Large intestine (tissue), 3 donors: Measurements from ENCODE around the gene EXOC4. TPM values are rescaled to one million over a fixed set of nuclear protein-coding genes. Genes with fewer than 3 reads are reported as not detected.
A peak's percentile ranks its signal among the peaks of the same experiment; 100 is the strongest.

Source experiments
- DNase-seq, 2 donors: peaks; one replicate each; pipeline versions ENCODE4 v3.0.0 to v3.0.0-alpha.2; 2013
- H3K27ac ChIP-seq: one replicate; pipeline ENCODE4 v1.5.1; 2013; ENCODE audit warnings: low read length
- H3K27me3 ChIP-seq: 2 replicates; pipeline ENCODE4 v1.6.1; 2013; ENCODE audit warnings: low read length; ENCODE audit not compliant: control insufficient read depth, insufficient read depth
- H3K36me3 ChIP-seq: 2 replicates; pipeline ENCODE4 v1.6.1; 2013; ENCODE audit warnings: low read length; ENCODE audit not compliant: control insufficient read depth, insufficient read depth
- H3K4me1 ChIP-seq: one replicate; pipeline ENCODE4 v1.6.1; 2013; ENCODE audit warnings: low read length; ENCODE audit not compliant: control insufficient read depth, insufficient read depth
- H3K4me3 ChIP-seq: one replicate; pipeline ENCODE4 v1.5.1; 2013; ENCODE audit warnings: low read length
- H3K9me3 ChIP-seq: one replicate; pipeline ENCODE4 v1.6.1; 2013; ENCODE audit warnings: mild to moderate bottlenecking, low read depth, low read length, moderate library complexity; ENCODE audit not compliant: control insufficient read depth
- WGBS: methylation state at CpG from one replicate; pipeline ENCODE4 v1.1.5; 2013; ENCODE audit warnings: low lambda C conversion rate; ENCODE audit not compliant: insufficient coverage; 5-methylcytosine and 5-hydroxymethylcytosine counted together
- polyA plus RNA-seq: library from polyadenylated mRNA; unstranded; fragments of 120-200 nt; gene quantifications from one replicate; pipeline ENCODE4 v1.2.1, GENCODE V29; 2013

The EXOC4 gene
- polyA plus RNA-seq, 1 donor, result 45.4 TPM

DNA sequence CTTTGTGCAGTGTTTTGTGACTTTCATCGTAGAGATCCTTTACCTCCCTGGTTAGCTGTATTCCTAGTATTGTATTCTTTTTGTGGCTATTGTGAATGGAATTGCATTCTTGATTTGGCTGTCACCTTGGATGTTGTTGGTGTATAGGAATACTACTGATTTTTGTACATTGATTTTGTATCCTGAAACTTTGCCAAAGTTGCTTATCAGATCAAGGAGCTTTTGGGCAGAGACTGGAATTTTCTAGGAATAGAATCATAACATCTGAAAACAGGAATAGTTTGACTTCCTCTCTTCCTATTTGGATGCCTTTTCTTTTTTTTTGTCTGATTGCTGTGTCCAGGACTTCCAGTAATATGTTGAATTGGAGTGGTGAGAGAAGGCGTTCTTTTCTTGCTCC lies 590.5 kb downstream of the EXOC4 start:
- WGBS, result 86% methylated on average over 1 of the region's 2 CpGs
- no peaks in the 10 kb centered on the region for H3K4me1 ChIP-seq
- DNase-seq, result no peak
- no peaks in the 10 kb centered on the region for H3K9me3 ChIP-seq
- no peaks in the 10 kb centered on the region for H3K27me3 ChIP-seq
- H3K27ac ChIP-seq, result no peak overlapping the region
- H3K4me3 ChIP-seq, result no peak overlapping the region
- no peaks in the 10 kb centered on the region for H3K36me3 ChIP-seq

DNA sequence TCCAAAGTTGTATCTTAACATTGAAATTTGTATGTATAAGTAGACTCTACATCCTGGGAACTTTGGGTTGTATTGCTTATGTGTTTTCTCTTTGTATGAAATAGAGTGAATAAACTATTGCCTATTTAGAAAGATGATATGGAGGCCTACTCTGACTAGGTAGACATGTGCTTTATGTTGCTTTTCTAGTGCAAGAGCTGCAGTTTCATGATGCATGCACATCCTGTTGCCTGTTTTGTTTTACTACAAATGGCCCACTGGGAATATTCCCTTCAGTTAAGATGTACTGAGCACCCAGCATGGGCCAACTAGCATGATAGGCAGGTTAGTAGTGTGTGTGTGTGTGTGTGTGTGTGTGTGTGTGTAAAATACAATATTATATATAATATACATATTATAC lies 592.1 kb downstream of the EXOC4 start:
- Histone ChIP-seq H3K4me1 (no peaks in the 10 kb centered on the region), H3K27me3 (no peaks in the 10 kb centered on the region), H3K4me3 (no peak overlapping the region), H3K9me3 (no peaks in the 10 kb centered on the region), H3K27ac (no peak overlapping the region), H3K36me3 (no peaks in the 10 kb centered on the region)
- no peak for DNase-seq

DNA sequence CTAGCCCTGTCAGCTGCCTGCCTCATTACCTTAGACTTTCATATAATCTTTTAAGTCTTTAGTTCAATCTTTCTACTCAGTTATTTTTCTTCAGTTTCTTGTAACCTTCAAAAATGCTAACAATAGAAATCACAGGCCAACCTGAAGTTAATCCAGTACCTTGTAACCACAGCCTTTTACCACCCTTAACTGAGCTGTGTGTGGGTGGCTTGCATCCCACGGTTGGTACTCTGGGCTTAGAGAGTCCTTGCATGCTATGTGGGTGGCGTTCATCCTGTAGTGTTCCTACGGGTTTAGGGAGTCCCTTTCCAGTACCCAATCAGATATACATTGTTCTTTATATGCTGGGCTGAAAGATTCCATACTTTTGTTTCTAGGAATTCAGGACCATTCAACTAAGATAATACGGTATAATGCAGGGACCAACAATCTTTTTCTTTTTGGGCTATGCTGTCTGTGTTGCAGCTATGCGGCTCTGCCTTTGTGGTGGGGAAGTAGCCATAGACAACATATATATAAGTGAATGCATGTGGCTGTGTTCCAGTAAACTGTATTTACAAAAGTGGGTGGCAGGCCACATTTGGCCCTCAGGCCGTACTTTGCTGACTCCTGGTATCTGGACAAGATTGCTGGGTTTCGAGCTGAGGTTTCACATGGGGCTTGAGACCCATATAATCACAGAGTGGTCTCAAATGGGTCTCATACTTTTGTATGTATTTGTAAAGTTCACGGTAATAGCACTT lies 593.5 kb downstream of the EXOC4 start:
- H3K27me3 ChIP-seq, result no peaks in the 10 kb centered on the region
- H3K9me3 ChIP-seq, result no peaks in the 10 kb centered on the region
- H3K4me3 ChIP-seq, result no peak overlapping the region
- no peak overlapping the region for H3K27ac ChIP-seq
- no peaks in the 10 kb centered on the region for H3K4me1 ChIP-seq
- no CpG with 5 or more reads among the region's 8 CpGs for WGBS
- DNase-seq, result no peak
- H3K36me3 ChIP-seq, result no peaks in the 10 kb centered on the region

DNA sequence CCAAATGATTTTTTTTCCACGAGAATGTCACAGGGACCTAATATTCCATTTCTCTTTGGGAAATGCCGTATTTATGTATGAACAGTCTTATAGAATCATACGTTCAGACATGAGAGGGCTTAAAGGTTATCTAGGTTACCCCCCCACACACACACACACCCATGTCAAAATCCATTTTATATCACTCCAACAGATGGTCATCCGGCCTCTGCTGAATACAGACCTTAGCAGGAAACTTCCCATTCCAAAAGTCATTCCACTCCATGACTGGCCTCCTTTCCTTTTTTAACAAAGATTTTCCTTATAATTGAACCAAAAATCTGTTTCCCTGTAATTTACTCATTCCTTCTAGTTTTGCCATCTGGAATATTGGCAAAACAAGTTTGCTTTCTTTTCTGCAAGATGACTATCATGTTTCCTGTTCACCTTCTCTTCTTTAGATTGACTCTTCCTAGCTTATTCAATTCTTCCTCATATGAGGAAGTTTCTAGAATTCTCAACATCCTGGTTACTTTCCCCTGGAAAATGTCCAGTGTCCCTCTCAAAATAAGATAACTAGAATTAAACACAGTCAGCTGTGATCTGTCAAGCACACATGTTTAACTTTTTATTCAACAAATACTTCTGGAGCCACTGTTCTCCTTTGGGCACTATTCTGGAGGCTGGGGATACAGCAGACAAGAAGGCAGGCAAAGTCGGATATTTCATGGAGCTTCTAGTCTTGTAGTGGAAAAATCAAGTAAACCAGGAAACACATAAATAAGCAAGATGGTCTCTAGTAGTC lies 597.8 kb downstream of the EXOC4 start:
- Histone ChIP-seq H3K4me3 (no peak overlapping the region), H3K36me3 (no peaks in the 10 kb centered on the region), H3K4me1 (no peaks in the 10 kb centered on the region), H3K27me3 (no peaks in the 10 kb centered on the region), H3K9me3 (no peaks in the 10 kb centered on the region), H3K27ac (no peak overlapping the region)
- no peak for DNase-seq
- 100% methylated on average over 2 of the region's 5 CpGs for whole genome bisulfite sequencing

DNA sequence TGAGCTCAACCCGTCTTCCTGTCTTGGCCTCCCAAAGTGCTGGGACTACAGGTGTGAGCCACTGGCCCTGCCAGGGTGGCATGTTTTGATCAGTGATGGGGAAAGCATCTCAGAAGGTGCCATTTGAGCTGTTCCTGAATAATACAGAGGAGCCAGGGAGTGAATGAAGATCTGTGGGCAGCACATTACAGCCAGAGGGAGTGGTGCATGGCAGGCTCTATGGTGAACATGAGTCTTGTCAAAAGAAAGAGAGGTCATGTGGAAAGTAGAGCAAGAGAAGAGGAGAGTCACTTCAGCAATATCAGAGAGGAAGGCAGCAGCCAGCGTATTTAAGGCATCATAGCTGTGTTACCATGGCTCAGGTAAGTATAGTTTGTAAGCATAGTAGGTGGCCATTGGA lies 598.5 kb downstream of the EXOC4 start:
- WGBS, result 100% methylated on average over 1 of the region's 2 CpGs
- Histone ChIP-seq H3K36me3 (no peaks in the 10 kb centered on the region), H3K9me3 (no peaks in the 10 kb centered on the region), H3K27me3 (no peaks in the 10 kb centered on the region), H3K4me3 (no peak overlapping the region), H3K27ac (no peak overlapping the region), H3K4me1 (no peaks in the 10 kb centered on the region)
- no peak for DNase-seq

DNA sequence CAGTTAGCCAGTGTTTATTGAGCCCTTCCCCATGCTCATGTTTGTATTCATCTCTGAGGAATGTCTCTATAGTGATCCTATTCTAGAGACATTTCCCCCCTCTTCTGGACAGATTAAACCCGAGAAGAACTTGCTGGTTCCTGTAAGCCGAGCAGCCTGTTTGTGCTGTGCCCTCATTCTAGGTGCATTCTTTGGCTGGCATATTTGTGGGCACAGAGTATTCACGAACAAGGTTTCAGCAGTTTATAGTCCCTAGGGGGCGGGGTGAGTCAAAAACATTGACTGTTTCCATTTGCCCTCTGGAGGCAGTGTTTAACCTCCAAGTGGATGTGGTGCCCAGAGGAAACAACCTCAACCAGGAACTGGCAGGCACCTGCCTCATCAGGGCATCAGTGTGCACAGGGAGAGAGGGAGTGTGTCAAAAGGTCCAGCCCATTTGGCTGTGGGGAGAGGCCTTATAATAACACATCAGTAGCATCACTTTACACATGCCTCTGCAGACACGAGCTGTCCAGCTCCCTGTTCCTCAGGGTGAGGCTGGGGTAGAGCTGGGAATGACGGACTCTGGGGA lies 600.9 kb downstream of the EXOC4 start:
- 100% methylated on average over 1 of the region's 6 CpGs for WGBS
- no peak overlapping the region for H3K27ac ChIP-seq
- no peaks in the 10 kb centered on the region for H3K27me3 ChIP-seq

DNA sequence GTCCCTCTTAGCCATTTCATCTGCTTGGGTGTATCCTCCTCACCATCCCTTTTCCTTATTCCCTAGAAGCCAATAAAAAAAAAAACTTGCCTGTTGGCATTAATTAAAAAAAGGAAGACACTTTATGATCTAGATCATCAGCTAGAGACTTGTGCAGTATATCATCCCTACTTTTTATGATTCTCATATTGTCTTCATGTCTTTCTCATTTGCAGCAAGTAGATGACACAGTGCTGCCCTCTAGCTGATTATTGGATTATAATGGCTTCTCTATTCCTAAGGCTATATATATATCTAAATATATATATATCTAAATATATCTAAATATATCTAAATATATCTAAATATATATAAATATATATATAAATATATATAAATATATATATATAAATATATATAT lies 601.9 kb downstream of the EXOC4 start:
- H3K9me3 ChIP-seq, result peaks cover 3% of the 10 kb centered on the region
- peak in 1 of 2 donors; percentile 31 for DNase-seq

More for the DNA sequence above, 600.9 kb downstream of the EXOC4 start:
- Histone ChIP-seq H3K36me3 (no peaks in the 10 kb centered on the region), H3K9me3 (peaks cover 3% of the 10 kb centered on the region), H3K4me3 (no peak overlapping the region), H3K4me1 (no peaks in the 10 kb centered on the region)
- peak in 1 of 2 donors; percentile 12 for DNase-seq

DNA sequence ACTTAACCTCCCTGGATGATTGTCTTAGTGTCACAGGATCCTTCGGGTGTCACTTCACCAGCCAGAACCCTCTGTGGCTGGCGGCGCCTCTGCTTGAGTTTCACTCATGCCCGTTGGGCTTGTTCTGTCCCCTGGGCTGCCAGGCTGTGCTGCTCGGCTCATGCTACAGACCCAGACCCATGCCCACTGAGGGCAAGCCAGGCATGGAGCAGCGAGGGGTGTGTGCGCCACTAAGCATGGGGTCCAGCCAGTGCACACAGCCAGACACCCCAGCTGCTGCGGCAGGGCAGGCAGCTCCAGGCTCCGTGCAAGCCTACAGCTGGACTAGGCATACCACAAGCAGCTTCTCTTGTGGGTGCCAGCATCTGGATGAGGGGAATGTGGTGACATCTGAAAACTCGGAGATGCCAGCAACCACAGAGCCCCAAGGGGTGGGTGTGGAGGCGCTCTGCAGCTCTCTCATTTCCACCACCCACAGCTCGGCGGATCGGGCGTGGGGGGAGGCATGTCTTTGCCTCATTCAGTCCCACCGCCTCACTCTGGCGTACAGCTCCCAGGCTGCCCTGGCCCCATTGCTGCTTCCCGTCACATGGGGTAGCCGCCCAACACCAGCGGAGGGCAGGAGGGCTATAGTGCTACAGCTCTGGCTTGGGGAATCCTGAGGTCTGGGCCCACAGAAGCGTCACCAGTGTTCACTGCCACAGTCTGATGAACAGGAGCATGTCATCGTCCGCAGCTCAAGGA lies 604.7 kb downstream of the EXOC4 start:
- DNase-seq, result no peak
- Histone ChIP-seq H3K4me1 (no peaks in the 10 kb centered on the region), H3K36me3 (no peaks in the 10 kb centered on the region), H3K4me3 (no peak overlapping the region), H3K27ac (no peak overlapping the region), H3K9me3 (peaks cover 3% of the 10 kb centered on the region), H3K27me3 (no peaks in the 10 kb centered on the region)
- no CpG with 5 or more reads among the region's 23 CpGs for WGBS

More for the DNA sequence above, 601.9 kb downstream of the EXOC4 start:
- Histone ChIP-seq H3K4me3 (no peak overlapping the region), H3K4me1 (no peaks in the 10 kb centered on the region), H3K36me3 (no peaks in the 10 kb centered on the region), H3K27ac (no peak overlapping the region), H3K27me3 (no peaks in the 10 kb centered on the region)

DNA sequence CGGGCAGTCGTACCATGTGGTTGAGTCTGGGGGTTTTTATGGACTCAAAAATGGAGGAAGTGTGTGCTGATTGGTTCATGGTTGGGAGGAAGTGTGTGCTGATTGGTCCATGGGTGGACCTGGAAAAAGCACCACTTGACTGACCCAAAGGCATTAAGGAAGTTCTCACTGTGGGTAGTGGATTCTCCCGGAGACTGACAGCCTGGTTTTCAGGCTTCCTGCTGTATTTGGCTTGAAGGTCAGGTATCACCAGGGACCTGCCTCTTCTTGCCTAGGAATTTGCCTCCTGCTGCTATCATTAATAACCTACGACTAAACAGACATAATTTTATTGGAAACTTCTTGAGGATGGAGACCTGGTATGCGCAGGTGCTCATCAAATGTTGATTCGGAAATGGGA lies 605.4 kb downstream of the EXOC4 start:
- Histone ChIP-seq H3K4me1 (no peaks in the 10 kb centered on the region), H3K9me3 (peaks cover 3% of the 10 kb centered on the region), H3K36me3 (no peaks in the 10 kb centered on the region), H3K4me3 (no peak overlapping the region), H3K27ac (no peak overlapping the region), H3K27me3 (no peaks in the 10 kb centered on the region)
- no peak for DNase-seq
- no CpG with 5 or more reads among the region's 6 CpGs for WGBS

DNA sequence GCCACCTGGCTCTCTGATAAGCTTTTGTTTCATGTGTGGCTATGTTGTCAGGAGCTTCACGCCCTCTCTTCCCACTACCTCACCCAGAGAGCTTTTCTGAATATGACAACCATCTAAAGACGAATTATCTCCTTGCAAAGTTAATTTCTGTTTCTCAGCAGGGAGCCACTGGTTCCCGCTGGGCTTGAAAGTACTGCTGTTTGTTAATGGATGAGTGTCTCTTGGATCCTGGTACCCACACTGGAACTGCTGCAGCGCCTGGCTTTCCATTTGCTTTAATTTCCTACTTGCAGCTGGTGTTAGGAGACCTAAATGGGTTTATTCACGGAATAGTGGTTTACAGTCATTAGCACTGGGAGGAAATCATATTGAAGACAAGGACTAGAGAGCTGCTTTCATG lies 606.4 kb downstream of the EXOC4 start:
- no peak overlapping the region for H3K4me3 ChIP-seq
- WGBS, result no CpG with 5 or more reads among the region's 5 CpGs
- H3K36me3 ChIP-seq, result no peaks in the 10 kb centered on the region
- peaks cover 4% of the 10 kb centered on the region for H3K4me1 ChIP-seq
- peaks cover 3% of the 10 kb centered on the region for H3K9me3 ChIP-seq
- DNase-seq, result no peak
- no peak overlapping the region for H3K27ac ChIP-seq
- H3K27me3 ChIP-seq, result no peaks in the 10 kb centered on the region
